HG02870 (cell line): ENCODE results near the gene RBP3.

Experiments used
- ATAC-seq: cut with Tn5 transposase; IDR thresholded peaks from one replicate; pipeline ENCODE4 v1.9.1; 2021; ENCODE audit warnings: mild to moderate bottlenecking, moderate library complexity; ENCODE audit not compliant: unreplicated experiment

RBP3 gene

GRCh38 chr10:47334466-47335295 is 13.5 kb upstream of the RBP3 start:
- no peak for ATAC-seq

GRCh38 chr10:47335906-47336305 is 12.3 kb upstream of the RBP3 start:
- ATAC-seq, result no peak

GRCh38 chr10:47336387-47337134 is 11.6 kb upstream of the RBP3 start:
- ATAC-seq, result no peak

GRCh38 chr10:47337310-47337709 is 10.9 kb upstream of the RBP3 start:
- no peak for ATAC-seq

- no peak for ATAC-seq
Observed at GRCh38 chr10:47339186-47339735, 8.9 kb upstream of the RBP3 start.

- ATAC-seq, result no peak
Observed at GRCh38 chr10:47339759-47340607, 8.2 kb upstream of the RBP3 start.

GRCh38 chr10:47340608-47341170 is 7.5 kb upstream of the RBP3 start:
- no peak for ATAC-seq

GRCh38 chr10:47344996-47345870 is 2.9 kb upstream of the RBP3 start:
- no peak for ATAC-seq

- ATAC-seq, result no peak
Observed at GRCh38 chr10:47346581-47347302, 1.4 kb upstream of the RBP3 start.

GRCh38 chr10:47347303-47347675 is 874 bp upstream of the RBP3 start:
- no peak for ATAC-seq

GRCh38 chr10:47348661-47349470 is 703 bp downstream of the RBP3 start:
- no peak for ATAC-seq

- ATAC-seq, result no peak
Observed at GRCh38 chr10:47349516-47349915, 1.4 kb downstream of the RBP3 start.

- no peak for ATAC-seq
Observed at GRCh38 chr10:47349941-47350371, 1.8 kb downstream of the RBP3 start.

GRCh38 chr10:47350671-47351640 is 2.8 kb downstream of the RBP3 start:
- no peak for ATAC-seq

GRCh38 chr10:47351899-47352815 is 4.0 kb downstream of the RBP3 start:
- no peak for ATAC-seq

- no peak for ATAC-seq
Observed at GRCh38 chr10:47353351-47353750, 5.2 kb downstream of the RBP3 start.
